Measurements from ENCODE around the gene RNF125. TPM values are rescaled to one million over a fixed set of nuclear protein-coding genes. Genes with fewer than 3 reads are reported as not detected.

RNF125 gene
- total and polyA plus RNA-seq, 9 of the 15 experiments (the other 6 are each of a cell fraction or from before 2014, with no cell fraction given) = 0.01 to 0.29 (median 0.07) TPM; not detected in 1

DNA sequence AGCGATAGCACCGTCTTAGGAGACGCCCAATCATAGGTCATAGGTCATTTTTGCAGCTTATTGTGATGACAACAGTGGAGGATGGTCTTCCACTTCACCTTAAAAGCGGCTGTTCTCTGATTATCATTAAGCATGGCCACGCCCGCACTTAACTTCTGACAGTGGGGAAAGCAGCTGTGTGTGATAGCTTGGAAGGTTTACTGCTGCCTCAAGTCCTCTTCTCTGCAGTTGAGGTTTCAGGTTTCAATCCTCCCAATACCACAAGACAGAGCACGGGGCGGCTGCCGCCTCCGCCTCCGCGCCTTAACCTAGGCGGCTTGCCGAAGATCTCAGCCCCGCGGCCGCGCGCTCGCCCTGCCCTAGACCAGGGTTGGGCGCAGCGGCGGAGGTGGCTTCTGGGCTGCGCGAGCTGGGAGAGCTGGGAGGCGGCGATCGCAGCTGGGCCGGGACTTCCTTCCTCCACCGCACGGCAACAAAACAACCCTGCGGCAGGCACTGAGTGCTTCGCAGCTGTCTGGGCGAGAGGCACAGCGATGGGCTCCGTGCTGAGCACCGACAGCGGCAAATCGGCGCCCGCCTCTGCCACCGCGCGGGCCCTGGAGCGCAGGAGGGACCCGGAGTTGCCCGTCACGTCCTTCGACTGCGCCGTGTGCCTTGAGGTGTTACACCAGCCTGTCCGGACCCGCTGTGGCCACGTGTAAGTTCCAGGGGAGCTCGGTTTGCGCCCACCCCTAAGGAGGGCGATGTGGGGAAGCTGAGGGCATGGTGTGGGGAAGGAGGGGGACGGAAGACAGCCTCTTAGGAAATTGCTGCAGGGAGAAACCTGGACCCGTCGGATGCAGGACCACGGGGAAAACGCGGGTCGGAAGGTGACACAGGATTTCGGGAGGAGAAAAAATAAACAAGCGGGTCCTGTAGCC, at the start of gene RNF125 (continued):
- TF ChIP-seq, protein P1, sequence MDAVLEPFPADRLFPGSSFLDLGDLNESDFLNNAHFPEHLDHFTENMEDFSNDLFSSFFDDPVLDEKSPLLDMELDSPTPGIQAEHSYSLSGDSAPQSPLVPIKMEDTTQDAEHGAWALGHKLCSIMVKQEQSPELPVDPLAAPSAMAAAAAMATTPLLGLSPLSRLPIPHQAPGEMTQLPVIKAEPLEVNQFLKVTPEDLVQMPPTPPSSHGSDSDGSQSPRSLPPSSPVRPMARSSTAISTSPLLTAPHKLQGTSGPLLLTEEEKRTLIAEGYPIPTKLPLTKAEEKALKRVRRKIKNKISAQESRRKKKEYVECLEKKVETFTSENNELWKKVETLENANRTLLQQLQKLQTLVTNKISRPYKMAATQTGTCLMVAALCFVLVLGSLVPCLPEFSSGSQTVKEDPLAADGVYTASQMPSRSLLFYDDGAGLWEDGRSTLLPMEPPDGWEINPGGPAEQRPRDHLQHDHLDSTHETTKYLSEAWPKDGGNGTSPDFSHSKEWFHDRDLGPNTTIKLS (IDR thresholded peaks at IDR 0.05; ENCODE audit: borderline replicate concordance, low read depth) = peak; percentile 36; the same call in 1 of the 2 replicates
- TF ChIP-seq, protein P2, sequence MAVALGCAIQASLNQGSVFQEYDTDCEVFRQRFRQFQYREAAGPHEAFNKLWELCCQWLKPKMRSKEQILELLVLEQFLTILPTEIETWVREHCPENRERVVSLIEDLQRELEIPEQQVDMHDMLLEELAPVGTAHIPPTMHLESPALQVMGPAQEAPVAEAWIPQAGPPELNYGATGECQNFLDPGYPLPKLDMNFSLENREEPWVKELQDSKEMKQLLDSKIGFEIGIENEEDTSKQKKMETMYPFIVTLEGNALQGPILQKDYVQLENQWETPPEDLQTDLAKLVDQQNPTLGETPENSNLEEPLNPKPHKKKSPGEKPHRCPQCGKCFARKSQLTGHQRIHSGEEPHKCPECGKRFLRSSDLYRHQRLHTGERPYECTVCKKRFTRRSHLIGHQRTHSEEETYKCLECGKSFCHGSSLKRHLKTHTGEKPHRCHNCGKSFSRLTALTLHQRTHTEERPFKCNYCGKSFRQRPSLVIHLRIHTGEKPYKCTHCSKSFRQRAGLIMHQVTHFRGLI (CRISPR knock-in tag; IDR thresholded peaks at IDR 0.05) = peak; percentile 62; the same call in 1 of the 2 replicates
- no peak for TF ChIP-seq NONO (IDR thresholded peaks at IDR 0.05; ENCODE audit: low read depth in 2 of 2, low read length in 1 of 2)
- no peak for TF ChIP-seq ZNF224 (CRISPR knock-in tag; IDR thresholded peaks at IDR 0.05)
- TF ChIP-seq HIVEP1 (CRISPR knock-in tag; IDR thresholded peaks at IDR 0.05) = no peak
- no peak for TF ChIP-seq ZNF263 (CRISPR knock-in tag; IDR thresholded peaks at IDR 0.05; ENCODE audit: borderline replicate concordance)
- TF ChIP-seq NCOR1 (IDR thresholded peaks at IDR 0.05) = peak; percentile 43; the same call in 1 of the 2 replicates
- TF ChIP-seq SMAD1 (IDR thresholded peaks at IDR 0.05; ENCODE audit: low read depth, low read length, partially characterized antibody) = no peak
- TF ChIP-seq GABPB1 (CRISPR knock-in tag; IDR thresholded peaks at IDR 0.05) = 0 out of 2 replicates have a peak, but pooled peaks have one; percentile 22
- TF ChIP-seq SMAD2 (IDR thresholded peaks at IDR 0.05; ENCODE audit: low read depth, low read length) = no peak
- TF ChIP-seq TCF3 (CRISPR knock-in tag; IDR thresholded peaks at IDR 0.05) = peak; percentile 49; the same call in 1 of the 2 replicates
- no peak for TF ChIP-seq NR2C2 (CRISPR knock-in tag; IDR thresholded peaks at IDR 0.05)
- TF ChIP-seq NR2C2 (tag; IDR thresholded peaks at IDR 0.05) = peak; percentile 85
- TF ChIP-seq, protein P3, sequence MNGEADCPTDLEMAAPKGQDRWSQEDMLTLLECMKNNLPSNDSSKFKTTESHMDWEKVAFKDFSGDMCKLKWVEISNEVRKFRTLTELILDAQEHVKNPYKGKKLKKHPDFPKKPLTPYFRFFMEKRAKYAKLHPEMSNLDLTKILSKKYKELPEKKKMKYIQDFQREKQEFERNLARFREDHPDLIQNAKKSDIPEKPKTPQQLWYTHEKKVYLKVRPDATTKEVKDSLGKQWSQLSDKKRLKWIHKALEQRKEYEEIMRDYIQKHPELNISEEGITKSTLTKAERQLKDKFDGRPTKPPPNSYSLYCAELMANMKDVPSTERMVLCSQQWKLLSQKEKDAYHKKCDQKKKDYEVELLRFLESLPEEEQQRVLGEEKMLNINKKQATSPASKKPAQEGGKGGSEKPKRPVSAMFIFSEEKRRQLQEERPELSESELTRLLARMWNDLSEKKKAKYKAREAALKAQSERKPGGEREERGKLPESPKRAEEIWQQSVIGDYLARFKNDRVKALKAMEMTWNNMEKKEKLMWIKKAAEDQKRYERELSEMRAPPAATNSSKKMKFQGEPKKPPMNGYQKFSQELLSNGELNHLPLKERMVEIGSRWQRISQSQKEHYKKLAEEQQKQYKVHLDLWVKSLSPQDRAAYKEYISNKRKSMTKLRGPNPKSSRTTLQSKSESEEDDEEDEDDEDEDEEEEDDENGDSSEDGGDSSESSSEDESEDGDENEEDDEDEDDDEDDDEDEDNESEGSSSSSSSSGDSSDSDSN (IDR thresholded peaks at IDR 0.05; ENCODE audit: borderline replicate concordance in 1 of 2, low read depth in 2 of 2, low read length in 2 of 2) = peak; percentile 94 to 100; a peak in 3 of 4 replicates
- TF ChIP-seq, protein P4, sequence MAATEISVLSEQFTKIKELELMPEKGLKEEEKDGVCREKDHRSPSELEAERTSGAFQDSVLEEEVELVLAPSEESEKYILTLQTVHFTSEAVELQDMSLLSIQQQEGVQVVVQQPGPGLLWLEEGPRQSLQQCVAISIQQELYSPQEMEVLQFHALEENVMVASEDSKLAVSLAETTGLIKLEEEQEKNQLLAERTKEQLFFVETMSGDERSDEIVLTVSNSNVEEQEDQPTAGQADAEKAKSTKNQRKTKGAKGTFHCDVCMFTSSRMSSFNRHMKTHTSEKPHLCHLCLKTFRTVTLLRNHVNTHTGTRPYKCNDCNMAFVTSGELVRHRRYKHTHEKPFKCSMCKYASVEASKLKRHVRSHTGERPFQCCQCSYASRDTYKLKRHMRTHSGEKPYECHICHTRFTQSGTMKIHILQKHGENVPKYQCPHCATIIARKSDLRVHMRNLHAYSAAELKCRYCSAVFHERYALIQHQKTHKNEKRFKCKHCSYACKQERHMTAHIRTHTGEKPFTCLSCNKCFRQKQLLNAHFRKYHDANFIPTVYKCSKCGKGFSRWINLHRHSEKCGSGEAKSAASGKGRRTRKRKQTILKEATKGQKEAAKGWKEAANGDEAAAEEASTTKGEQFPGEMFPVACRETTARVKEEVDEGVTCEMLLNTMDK (IDR thresholded peaks at IDR 0.05; ENCODE audit: borderline replicate concordance, insufficient read depth, low read depth, low read length, poor library complexity, severe bottlenecking) = no peak
- TF ChIP-seq MBD2 (IDR thresholded peaks at IDR 0.05; ENCODE audit: borderline replicate concordance, low read depth) = no peak
- TF ChIP-seq, protein P5, sequence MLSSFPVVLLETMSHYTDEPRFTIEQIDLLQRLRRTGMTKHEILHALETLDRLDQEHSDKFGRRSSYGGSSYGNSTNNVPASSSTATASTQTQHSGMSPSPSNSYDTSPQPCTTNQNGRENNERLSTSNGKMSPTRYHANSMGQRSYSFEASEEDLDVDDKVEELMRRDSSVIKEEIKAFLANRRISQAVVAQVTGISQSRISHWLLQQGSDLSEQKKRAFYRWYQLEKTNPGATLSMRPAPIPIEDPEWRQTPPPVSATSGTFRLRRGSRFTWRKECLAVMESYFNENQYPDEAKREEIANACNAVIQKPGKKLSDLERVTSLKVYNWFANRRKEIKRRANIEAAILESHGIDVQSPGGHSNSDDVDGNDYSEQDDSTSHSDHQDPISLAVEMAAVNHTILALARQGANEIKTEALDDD (IDR thresholded peaks at IDR 0.05) = peak; percentile 74
